Caco-2 (cell line): ENCODE data around the gene ARAP2. TPM values are rescaled to one million over a fixed set of nuclear protein-coding genes. Genes with fewer than 3 reads are reported as not detected.

Experiments
- BruUV-seq: library from RNA; stranded (reverse); fragments of 400-500 nt; replicated peaks from 2 replicates; lab custom pipeline; 2021; lab: Mats Ljungman, UMichigan
- CTCF ChIA-PET: fragments of 300-600 bp; sonication (Branson Sonifier 250); formaldehyde crosslinking; loops from one replicate; lab custom pipeline; 2022; ENCODE audit warnings: antibody characterized with exemption; lab: Charles Lee
- POLR2A ChIA-PET: fragments of 300-600 bp; sonication (Branson Sonifier 250); formaldehyde crosslinking; loops from one replicate; lab custom pipeline; 2022; ENCODE audit warnings: antibody characterized with exemption; lab: Charles Lee
- DNase-seq, 2 experiments: peaks; one replicate each; pipeline versions ENCODE4 v3.0.0 to v3.0.0-alpha.2; 2020 to 2022
- H3K27me3 ChIP-seq: replicated peaks from 2 replicates; pipeline ENCODE4 v1.6.0; 2011; ENCODE audit warnings: low read length; ENCODE audit not compliant: control insufficient read depth, insufficient read depth
- H3K36me3 ChIP-seq: 2 replicates; pipeline ENCODE4 v1.5.1; 2011; ENCODE audit warnings: low read length; ENCODE audit not compliant: control insufficient read depth, insufficient read depth
- H3K4me1 ChIP-seq: fragments of 250-450 bp; sonication (Bioruptor Pico); 2 replicates; pipeline ENCODE4 v1.5.1; 2020; ENCODE audit warnings: mild to moderate bottlenecking
- H3K4me3 ChIP-seq: 2 replicates; pipeline ENCODE4 v1.5.1; 2011; ENCODE audit warnings: low read depth, mild to moderate bottlenecking, control low read depth, low read length
- H3K9me3 ChIP-seq: fragments of 250-450 bp; sonication (Bioruptor Pico); 2 replicates; pipeline ENCODE4 v1.5.1; 2020; ENCODE audit warnings: mild to moderate bottlenecking, moderate library complexity
- H3K27ac Mint-ChIP-seq: one replicate; pipeline ENCODE4 v1.8.0; 2022; ENCODE audit warnings: mixed read lengths; ENCODE audit not compliant: unreplicated experiment
- H3K27me3 Mint-ChIP-seq: one replicate; pipeline ENCODE4 v1.8.0; 2022; ENCODE audit warnings: mixed read lengths; ENCODE audit not compliant: insufficient read depth, unreplicated experiment
- H3K36me3 Mint-ChIP-seq: one replicate; pipeline ENCODE4 v1.8.0; 2022; ENCODE audit warnings: mild to moderate bottlenecking, mixed read lengths; ENCODE audit not compliant: insufficient read depth, unreplicated experiment
- H3K4me1 Mint-ChIP-seq: one replicate; pipeline ENCODE4 v1.8.0; 2022; ENCODE audit warnings: low read depth, mixed read lengths; ENCODE audit not compliant: unreplicated experiment
- H3K4me3 Mint-ChIP-seq: one replicate; pipeline ENCODE4 v1.8.0; 2022; ENCODE audit warnings: mild to moderate bottlenecking, moderate library complexity, mixed read lengths; ENCODE audit not compliant: unreplicated experiment
- H3K9me3 Mint-ChIP-seq: one replicate; pipeline ENCODE4 v1.8.0; 2022; ENCODE audit warnings: mixed read lengths; ENCODE audit not compliant: unreplicated experiment
- CTCF ChIP-seq, 2 experiments: fragments of 200-600 bp in 1 of 2; IDR thresholded peaks; 1 replicate in 1 of 2; 2 replicates in 1 of 2; pipeline versions ENCODE4 v1.5.1 to v1.8.0; 2011 to 2022; ENCODE audit warnings: antibody characterized with exemption in 1 of 2, control low read depth in 1 of 2, inconsistent platforms in 1 of 2, low read depth in 1 of 2, low read length in 1 of 2, mild to moderate bottlenecking in 1 of 2, moderate library complexity in 1 of 2; ENCODE audit not compliant: insufficient read depth in 1 of 2, severe bottlenecking in 1 of 2, unreplicated experiment in 1 of 2
- intact Hi-C: fragments of 100-400 bp; cut with micrococcal nuclease; formaldehyde crosslinking; loops from one replicate; pipeline ENCODE4 v1.10.0; 2022; ENCODE audit not compliant: unreplicated experiment
- total RNA-seq: library from RNA; stranded (reverse); gene quantifications from 2 replicates; pipeline ENCODE4 v1.2.3, GENCODE V29; 2022

Gene ARAP2
- total RNA-seq, 1 experiment from 2014 or later: 3.9 TPM

- H3K27ac Mint-ChIP-seq: no peak overlapping the region
These were observed 69.7 kb downstream of the ARAP2 start for GRCh38 chr4:36174570-36174969.

GRCh38 chr4:36173905-36174304 is 70.4 kb downstream of the ARAP2 start:
- H3K9me3 Mint-ChIP-seq: no peaks in the 10 kb centered on the region
- Histone ChIP-seq H3K9me3 (no peaks in the 10 kb centered on the region), H3K4me1 (no peaks in the 10 kb centered on the region), H3K4me3 (no peak overlapping the region), H3K27me3 (no peaks in the 10 kb centered on the region), H3K36me3 (no peaks in the 10 kb centered on the region)
- ChIA-PET CTCF (no interaction called here), POLR2A (no interaction called here)
- H3K27ac Mint-ChIP-seq: no peak overlapping the region
- BruUV-seq: no TSS peak
- no peaks in the 10 kb centered on the region for H3K4me1 Mint-ChIP-seq
- H3K4me3 Mint-ChIP-seq: no peak overlapping the region
- no peaks in the 10 kb centered on the region for H3K36me3 Mint-ChIP-seq
- no peak for DNase-seq
- TF ChIP-seq CTCF (IDR thresholded peaks at IDR 0.05; ENCODE audit: insufficient read depth in 1 of 2, low read depth in 1 of 2, low read length in 1 of 2, severe bottlenecking in 1 of 2, unreplicated experiment in 1 of 2): no peak
- no peaks in the 10 kb centered on the region for H3K27me3 Mint-ChIP-seq
- intact Hi-C loops: no loop called here

More at GRCh38 chr4:36174570-36174969, 69.7 kb downstream of the ARAP2 start:
- Mint-ChIP-seq H3K4me3 (no peak overlapping the region), H3K36me3 (no peaks in the 10 kb centered on the region), H3K9me3 (no peaks in the 10 kb centered on the region), H3K4me1 (no peaks in the 10 kb centered on the region), H3K27me3 (no peaks in the 10 kb centered on the region)
- H3K4me3 ChIP-seq: no peak overlapping the region
- DNase-seq: no peak
- no peaks in the 10 kb centered on the region for H3K4me1 ChIP-seq
- BruUV-seq: no TSS peak
- no peaks in the 10 kb centered on the region for H3K27me3 ChIP-seq
- POLR2A ChIA-PET: no interaction called here
- CTCF ChIA-PET: no interaction called here
- TF ChIP-seq CTCF (IDR thresholded peaks at IDR 0.05; ENCODE audit: insufficient read depth in 1 of 2, low read depth in 1 of 2, low read length in 1 of 2, severe bottlenecking in 1 of 2, unreplicated experiment in 1 of 2): no peak
- intact Hi-C loops: no loop called here
- no peaks in the 10 kb centered on the region for H3K9me3 ChIP-seq
- no peaks in the 10 kb centered on the region for H3K36me3 ChIP-seq

GRCh38 chr4:36172656-36173055 is 71.7 kb downstream of the ARAP2 start:
- TF ChIP-seq CTCF (IDR thresholded peaks at IDR 0.05; ENCODE audit: insufficient read depth in 1 of 2, low read depth in 1 of 2, low read length in 1 of 2, severe bottlenecking in 1 of 2, unreplicated experiment in 1 of 2): no peak
- no peak overlapping the region for H3K4me3 Mint-ChIP-seq

More at GRCh38 chr4:36172656-36173055, 71.7 kb downstream of the ARAP2 start:
- intact Hi-C loops: no loop called here
- no TSS peak for BruUV-seq
- ChIA-PET POLR2A (no interaction called here), CTCF (no interaction called here)
- H3K27ac Mint-ChIP-seq: no peak overlapping the region
- no peaks in the 10 kb centered on the region for H3K4me1 Mint-ChIP-seq
- no peaks in the 10 kb centered on the region for H3K9me3 Mint-ChIP-seq
- H3K4me1 ChIP-seq: no peaks in the 10 kb centered on the region
- no peaks in the 10 kb centered on the region for H3K9me3 ChIP-seq
- H3K27me3 ChIP-seq: no peaks in the 10 kb centered on the region
- no peaks in the 10 kb centered on the region for H3K36me3 ChIP-seq
- no peak for DNase-seq
- H3K36me3 Mint-ChIP-seq: no peaks in the 10 kb centered on the region
- H3K4me3 ChIP-seq: no peak overlapping the region
- H3K27me3 Mint-ChIP-seq: no peaks in the 10 kb centered on the region
